Mesodermal cell (in vitro differentiated cells): Measurements from ENCODE around the gene AKR7A3.
"Not testable (repeated sequence)": the region's sequence is repeated elsewhere in the genome, so short reads cannot be mapped to it uniquely, and the experiment has no call there.

Source experiments
- H3K27ac ChIP-seq: 2 replicates; pipeline ENCODE4 v1.7.0; 2013; ENCODE audit warnings: mild to moderate bottlenecking, low read depth, low read length, moderate library complexity; ENCODE audit not compliant: severe bottlenecking
- H3K36me3 ChIP-seq: 2 replicates; pipeline ENCODE4 v1.7.1; 2013; ENCODE audit warnings: mild to moderate bottlenecking, low read length, moderate library complexity; ENCODE audit not compliant: control insufficient read depth, insufficient read depth
- H3K4me1 ChIP-seq: one replicate; pipeline ENCODE4 v1.7.1; 2013; ENCODE audit warnings: mild to moderate bottlenecking, low read length; ENCODE audit not compliant: insufficient read depth, control insufficient read depth, poor library complexity, severe bottlenecking
- H3K4me3 ChIP-seq: 2 replicates; pipeline ENCODE4 v1.7.0; 2013; ENCODE audit warnings: low read length, control low read depth, mild to moderate bottlenecking; ENCODE audit not compliant: insufficient read depth, poor library complexity, severe bottlenecking; ENCODE audit errors: extremely low read depth
- H3K9me3 ChIP-seq: 2 replicates; pipeline ENCODE4 v1.7.1; 2013; ENCODE audit warnings: mild to moderate bottlenecking, low read length, moderate library complexity; ENCODE audit not compliant: control insufficient read depth
- WGBS, 2 experiments: methylation state at CpG; one replicate each; pipeline ENCODE4 v1.1.5; 2013; ENCODE audit warnings: missing lambda C conversion rate in 2 of 2; ENCODE audit not compliant: insufficient coverage in 2 of 2; 5-methylcytosine and 5-hydroxymethylcytosine counted together

The AKR7A3 gene

GRCh38 chr1:19287436-19288185 lies 959 bp downstream of the AKR7A3 start:
- Histone ChIP-seq H3K36me3 (peaks cover 5% of the 10 kb centered on the region), H3K9me3 (peaks cover 7% of the 10 kb centered on the region), H3K4me3 (no peak overlapping the region), H3K4me1 (no peaks in the 10 kb centered on the region), H3K27ac (no peak overlapping the region)
- 90 to 94% methylated on average over 10 to 12 of the region's 13 CpGs for WGBS, 2 experiments

- 62 to 80% methylated on average over 3 of the region's 3 CpGs for WGBS, 2 experiments
- H3K9me3 ChIP-seq, H3K27ac ChIP-seq, H3K36me3 ChIP-seq, H3K4me3 ChIP-seq, H3K4me1 ChIP-seq: not testable (repeated sequence)
These were observed 2.8 kb downstream of the AKR7A3 start for GRCh38 chr1:19285807-19286206.

GRCh38 chr1:19285366-19285765 lies 3.2 kb downstream of the AKR7A3 start:
- not testable (repeated sequence) for H3K36me3 ChIP-seq, H3K27ac ChIP-seq, H3K4me1 ChIP-seq, H3K4me3 ChIP-seq, H3K9me3 ChIP-seq
- 90% methylated on average over 2 of the region's 3 CpGs; no CpG with 5 or more reads in 1 of the 2 experiments for WGBS, 2 experiments

- Histone ChIP-seq H3K36me3 (no peaks in the 10 kb centered on the region), H3K9me3 (no peaks in the 10 kb centered on the region), H3K27ac (no peak overlapping the region), H3K4me1 (no peaks in the 10 kb centered on the region), H3K4me3 (no peak overlapping the region)
- WGBS, 2 experiments: 90 to 94% methylated on average over 3 to 4 of the region's 8 CpGs
These were observed 3.7 kb downstream of the AKR7A3 start for GRCh38 chr1:19284881-19285280.

- Histone ChIP-seq H3K9me3 (no peaks in the 10 kb centered on the region), H3K4me1 (no peaks in the 10 kb centered on the region), H3K4me3 (no peak overlapping the region), H3K27ac (no peak overlapping the region), H3K36me3 (no peaks in the 10 kb centered on the region)
- 90 to 95% methylated on average over 2 to 9 of the region's 9 CpGs for WGBS, 2 experiments
These were observed 4.7 kb downstream of the AKR7A3 start for GRCh38 chr1:19283891-19284290.

GRCh38 chr1:19274636-19275035 lies 13.9 kb downstream of the AKR7A3 start:
- no peak overlapping the region for H3K27ac ChIP-seq
- H3K36me3 ChIP-seq: no peaks in the 10 kb centered on the region
- H3K4me3 ChIP-seq: no peak overlapping the region
- H3K4me1 ChIP-seq: no peaks in the 10 kb centered on the region
- WGBS, 2 experiments: 100% methylated on average over 2 of the region's 5 CpGs; no CpG with 5 or more reads in 1 of the 2 experiments
- H3K9me3 ChIP-seq: no peaks in the 10 kb centered on the region

- H3K9me3 ChIP-seq, H3K36me3 ChIP-seq, H3K4me1 ChIP-seq, H3K27ac ChIP-seq, H3K4me3 ChIP-seq: not testable (repeated sequence)
- 36 to 42% methylated on average over 33 to 39 of the region's 66 CpGs for WGBS, 2 experiments
These were observed 14.6 kb downstream of the AKR7A3 start for GRCh38 chr1:19273844-19274531.

- Histone ChIP-seq H3K9me3 (no peaks in the 10 kb centered on the region), H3K36me3 (no peaks in the 10 kb centered on the region), H3K4me3 (no peak overlapping the region), H3K4me1 (no peaks in the 10 kb centered on the region), H3K27ac (no peak overlapping the region)
- 94 to 95% methylated on average over 19 to 21 of the region's 22 CpGs for WGBS, 2 experiments
These were observed 15.3 kb downstream of the AKR7A3 start for GRCh38 chr1:19273106-19273843.

GRCh38 chr1:19272064-19272463 lies 16.5 kb downstream of the AKR7A3 start:
- Histone ChIP-seq H3K9me3 (no peaks in the 10 kb centered on the region), H3K36me3 (no peaks in the 10 kb centered on the region), H3K4me3 (no peak overlapping the region), H3K4me1 (no peaks in the 10 kb centered on the region), H3K27ac (no peak overlapping the region)

GRCh38 chr1:19270343-19270730 lies 18.2 kb downstream of the AKR7A3 start:
- not testable (repeated sequence) for H3K4me3 ChIP-seq, H3K36me3 ChIP-seq, H3K4me1 ChIP-seq, H3K27ac ChIP-seq, H3K9me3 ChIP-seq
- WGBS, 2 experiments: 84 to 85% methylated on average over 6 of the region's 6 CpGs
